Measurements from ENCODE around the gene COLQ.

- TF ChIP-seq EZH2phosphoT487 (IDR thresholded peaks at IDR 0.05; ENCODE audit: insufficient read depth, low read depth) (no peak), EZH2 (IDR thresholded peaks at IDR 0.05; ENCODE audit: insufficient read depth, poor library complexity, severe bottlenecking) (no peak)
These were observed 9.3 kb downstream of the COLQ start for GRCh38 chr3:15512166-15512565.
